ENCODE data around the gene ZNF341. TPM values are rescaled to one million over a fixed set of nuclear protein-coding genes. Genes with fewer than 3 reads are reported as not detected.
A peak's percentile ranks its signal among the peaks of the same experiment; 100 is the strongest.

ZNF341 gene
- total RNA-seq, 2 donors from 2014 or later: 1.8 to 2.3 TPM

- no peak for TF ChIP-seq CTCF (IDR thresholded peaks at IDR 0.05)
- H3K4me1 ChIP-seq (ENCODE audit: control insufficient read depth in 1 of 2, low read depth in 2 of 2): peaks cover 7 to 12% of the 10 kb centered on the region in 2 donors
- DNase-seq (ENCODE audit: low spot score) (peak; percentile 73), ATAC-seq (ENCODE audit: insufficient number of reproducible peaks, low FRiP score, low read depth) (peak; percentile 98)
- H3K27me3 ChIP-seq (replicated peaks; ENCODE audit: insufficient read depth): no peaks in the 10 kb centered on the region
- peak within 1 kb of the TSS; percentile 90 for H3K4me3 ChIP-seq
- no peaks in the 10 kb centered on the region for H3K9me3 ChIP-seq
- peak within 1 kb of the TSS; percentile 59 to 67 for H3K27ac ChIP-seq
- no peaks in the 10 kb centered on the region for H3K36me3 ChIP-seq
Measured at GRCh38 chr20:33719989-33720709, 11.6 kb upstream of the ZNF341 start, which contains the start of gene PXMP4. TSS of gene PXMP4 (minus strand) at chr20:33720310. CDS start at chr20:33720207, 103 bp downstream.

GRCh38 chr20:33721391-33722140 lies 10.2 kb upstream of the ZNF341 start:
- no peaks in the 10 kb centered on the region for H3K27me3 ChIP-seq (replicated peaks; ENCODE audit: insufficient read depth)
- no peak for DNase-seq (ENCODE audit: low spot score)
- peaks cover 7 to 12% of the 10 kb centered on the region in 2 donors for H3K4me1 ChIP-seq (ENCODE audit: control insufficient read depth in 1 of 2, low read depth in 2 of 2)
- no peak overlapping the region for H3K4me3 ChIP-seq
- no peak overlapping the region for H3K27ac ChIP-seq
- no peaks in the 10 kb centered on the region for H3K36me3 ChIP-seq
- no peaks in the 10 kb centered on the region for H3K9me3 ChIP-seq
- ATAC-seq (ENCODE audit: insufficient number of reproducible peaks, low FRiP score, low read depth): no peak
- no peak for TF ChIP-seq CTCF (IDR thresholded peaks at IDR 0.05)

- ATAC-seq (ENCODE audit: insufficient number of reproducible peaks, low FRiP score, low read depth) (no peak), DNase-seq (ENCODE audit: low spot score) (no peak)
- TF ChIP-seq CTCF (IDR thresholded peaks at IDR 0.05): no peak
- Histone ChIP-seq H3K27me3 (replicated peaks; ENCODE audit: insufficient read depth) (no peaks in the 10 kb centered on the region), H3K9me3 (no peaks in the 10 kb centered on the region), H3K4me3 (no peak overlapping the region), H3K36me3 (no peaks in the 10 kb centered on the region), H3K27ac (no peak overlapping the region), H3K4me1 (ENCODE audit: control insufficient read depth in 1 of 2, low read depth in 2 of 2) (peaks cover 1 to 2% of the 10 kb centered on the region in 2 donors)
Measured at GRCh38 chr20:33724439-33725094, 7.2 kb upstream of the ZNF341 start.

GRCh38 chr20:33725607-33726264 lies 6.1 kb upstream of the ZNF341 start:
- H3K4me1 ChIP-seq (ENCODE audit: control insufficient read depth in 1 of 2, low read depth in 2 of 2): no peaks in the 10 kb centered on the region
- no peak for DNase-seq (ENCODE audit: low spot score)
- TF ChIP-seq CTCF (IDR thresholded peaks at IDR 0.05): no peak
- H3K36me3 ChIP-seq: no peaks in the 10 kb centered on the region
- H3K27me3 ChIP-seq (replicated peaks; ENCODE audit: insufficient read depth): no peaks in the 10 kb centered on the region
- no peak for ATAC-seq (ENCODE audit: insufficient number of reproducible peaks, low FRiP score, low read depth)
- no peak overlapping the region for H3K4me3 ChIP-seq
- no peak overlapping the region for H3K27ac ChIP-seq
- H3K9me3 ChIP-seq: no peaks in the 10 kb centered on the region
